H1 (cell line): ENCODE results near the gene PDXP. TPM values are rescaled to one million over a fixed set of nuclear protein-coding genes. Genes with fewer than 3 reads are reported as not detected.

Source experiments
- CTCF ChIA-PET: fragments of 300-600 bp; sonication (Branson Sonifier 250); formaldehyde crosslinking; loops from one replicate; lab custom pipeline; 2021; ENCODE audit not compliant: partially characterized antibody; lab: Charles Lee
- POLR2A ChIA-PET: fragments of 300-600 bp; sonication (Branson Sonifier 250); formaldehyde crosslinking; loops from one replicate; lab custom pipeline; 2021; ENCODE audit warnings: inconsistent platforms; ENCODE audit not compliant: partially characterized antibody; lab: Charles Lee
- DNase-seq, 2 experiments: peaks; one replicate each; pipeline versions ENCODE4 v3.0.0 to v3.0.0-alpha.2; 2010 to 2022; ENCODE audit warnings: low spot score in 2 of 2, low read depth in 1 of 2, mixed read lengths in 1 of 2
- FAIRE-seq: peaks from 2 replicates; lab custom pipeline; 2011; peaks lifted over from hg19 to GRCh38; lab: Jason Lieb, UNC
- H2AFZ ChIP-seq: 2 replicates; pipeline ENCODE4 v1.8.1; 2012; ENCODE audit warnings: low read length, inconsistent platforms
- H2AK5ac ChIP-seq: 2 replicates; pipeline ENCODE4 v1.6.1; 2013; ENCODE audit warnings: low read depth, low read length
- H2BK120ac ChIP-seq: replicated peaks from 2 replicates; pipeline ENCODE3; 2013; ENCODE audit warnings: low read depth, low read length, inconsistent platforms
- H2BK12ac ChIP-seq: 2 replicates; pipeline ENCODE4 v1.6.1; 2013; ENCODE audit warnings: low read depth, low read length
- H2BK15ac ChIP-seq: 2 replicates; pipeline ENCODE4 v1.6.1; 2013; ENCODE audit warnings: low read length
- H2BK20ac ChIP-seq: 2 replicates; pipeline ENCODE4 v1.6.1; 2013; ENCODE audit warnings: low read length
- H2BK5ac ChIP-seq: 2 replicates; pipeline ENCODE4 v1.6.1; 2013; ENCODE audit warnings: low read depth, low read length
- H3K14ac ChIP-seq: 2 replicates; pipeline ENCODE4 v1.6.1; 2013; ENCODE audit warnings: inconsistent platforms; ENCODE audit not compliant: insufficient read length
- H3K18ac ChIP-seq: 2 replicates; pipeline ENCODE4 v1.6.1; 2013; ENCODE audit warnings: low read length; ENCODE audit errors: extremely low read depth
- H3K23ac ChIP-seq: 2 replicates; pipeline ENCODE4 v1.6.1; 2013; ENCODE audit warnings: inconsistent platforms; ENCODE audit not compliant: insufficient read length
- H3K23me2 ChIP-seq: 2 replicates; pipeline ENCODE4 v1.6.1; 2013; ENCODE audit warnings: low read depth, low read length
- H3K27ac ChIP-seq: 2 replicates; pipeline ENCODE4 v1.6.1; 2011; ENCODE audit warnings: low read depth, low read length, inconsistent platforms
- H3K27me3 ChIP-seq, 4 experiments: replicated peaks in 1 of 4; 1 replicate in 1 of 4; 2 replicates in 3 of 4; pipeline versions ENCODE4 v1.6.1 to v1.8.1; 2011 to 2013; ENCODE audit warnings: low read length in 3 of 4, mild to moderate bottlenecking in 3 of 4, inconsistent platforms in 2 of 4, mixed read lengths in 2 of 4, moderate library complexity in 1 of 4; ENCODE audit not compliant: control insufficient read depth in 3 of 4, insufficient read depth in 3 of 4; ENCODE audit errors: extremely low read depth in 1 of 4
- H3K36me3 ChIP-seq, 4 experiments: 2 replicates each; pipeline versions ENCODE4 v1.6.1 to v1.8.1; 2011 to 2013; ENCODE audit warnings: mild to moderate bottlenecking in 4 of 4, low read length in 3 of 4, moderate library complexity in 2 of 4, control low read depth in 1 of 4, inconsistent platforms in 1 of 4; ENCODE audit not compliant: insufficient read depth in 4 of 4, control insufficient read depth in 2 of 4
- H3K4ac ChIP-seq: replicated peaks from 2 replicates; pipeline ENCODE3; 2013; ENCODE audit warnings: low read length, low read depth, mixed read lengths, inconsistent platforms; ENCODE audit not compliant: insufficient read length
- H3K4me1 ChIP-seq, 4 experiments: replicated peaks in 1 of 4; 1 replicate in 1 of 4; 2 replicates in 3 of 4; pipeline versions ENCODE4 v1.6.1 to v1.8.1; 2011 to 2013; ENCODE audit warnings: low read length in 3 of 4, inconsistent platforms in 2 of 4, mixed read lengths in 1 of 4; ENCODE audit not compliant: insufficient read depth in 4 of 4, control insufficient read depth in 3 of 4
- H3K4me2 ChIP-seq, 2 experiments: 2 replicates each; pipeline versions ENCODE4 v1.6.1 to v1.8.1; 2011 to 2013; ENCODE audit warnings: low read depth in 2 of 2, low read length in 2 of 2, control low read depth in 1 of 2, inconsistent platforms in 1 of 2, mild to moderate bottlenecking in 1 of 2; ENCODE audit not compliant: insufficient read depth in 1 of 2
- H3K4me3 ChIP-seq, 4 experiments: fragments of 200-600, 300-600 bp in 1 of 4; sonication (generic), shearing (Covaris generic), sonication (Bioruptor Twin) in 1 of 4; 2 replicates each; pipeline versions ENCODE4 v1.5.1 to v1.8.1; 2011 to 2016; ENCODE audit warnings: low read length in 4 of 4, low read depth in 3 of 4, control low read depth in 2 of 4, inconsistent platforms in 2 of 4, mild to moderate bottlenecking in 2 of 4, mixed read lengths in 1 of 4, moderate library complexity in 1 of 4; ENCODE audit not compliant: insufficient read depth in 2 of 4; ENCODE audit errors: extremely low read depth in 1 of 4
- H3K56ac ChIP-seq: replicated peaks from 2 replicates; pipeline ENCODE3; 2013; ENCODE audit warnings: low read depth, mild to moderate bottlenecking, mixed read lengths, low read length, inconsistent platforms; ENCODE audit not compliant: insufficient read length
- H3K79me1 ChIP-seq: 2 replicates; pipeline ENCODE4 v1.6.1; 2013; ENCODE audit warnings: low read depth, low read length, control low read depth
- H3K79me2 ChIP-seq, 2 experiments: 2 replicates each; pipeline versions ENCODE4 v1.6.1 to v1.8.1; 2012 to 2013; ENCODE audit warnings: low read length in 2 of 2, mild to moderate bottlenecking in 2 of 2, inconsistent platforms in 1 of 2; ENCODE audit not compliant: insufficient read depth in 2 of 2, control insufficient read depth in 1 of 2
- H3K9ac ChIP-seq, 4 experiments: replicated peaks in 1 of 4; 1 replicate in 1 of 4; 2 replicates in 3 of 4; pipeline versions ENCODE4 v1.6.1 to v1.8.1; 2011 to 2013; ENCODE audit warnings: low read depth in 3 of 4, low read length in 3 of 4, control low read depth in 2 of 4, mild to moderate bottlenecking in 2 of 4, moderate library complexity in 2 of 4, inconsistent platforms in 1 of 4; ENCODE audit errors: extremely low read depth in 1 of 4
- H3K9me3 ChIP-seq, 2 experiments: 2 replicates each; pipeline versions ENCODE4 v1.6.1 to v1.8.1; 2012 to 2013; ENCODE audit warnings: mild to moderate bottlenecking in 2 of 2, moderate library complexity in 2 of 2, control low read depth in 1 of 2, inconsistent platforms in 1 of 2, low read depth in 1 of 2, low read length in 1 of 2, mixed read lengths in 1 of 2; ENCODE audit not compliant: insufficient read depth in 2 of 2
- H4K20me1 ChIP-seq, 2 experiments: replicated peaks in 1 of 2; 2 replicates each; pipeline versions ENCODE3 to v1.8.1; 2011 to 2013; ENCODE audit warnings: inconsistent platforms in 2 of 2, low read length in 2 of 2, mild to moderate bottlenecking in 1 of 2; ENCODE audit not compliant: insufficient read depth in 2 of 2, control insufficient read depth in 1 of 2
- H4K5ac ChIP-seq: 2 replicates; pipeline ENCODE4 v1.6.1; 2013; ENCODE audit warnings: low read length, low read depth, mixed read lengths, inconsistent platforms; ENCODE audit not compliant: insufficient read length
- H4K8ac ChIP-seq: 2 replicates; pipeline ENCODE4 v1.8.0; 2013; ENCODE audit warnings: mild to moderate bottlenecking, moderate library complexity, low read length, inconsistent platforms; ENCODE audit not compliant: insufficient read depth; ENCODE audit errors: extremely low read depth
- H4K91ac ChIP-seq: replicated peaks from 2 replicates; pipeline ENCODE3; 2013; ENCODE audit warnings: low read length, mixed read lengths, inconsistent platforms; ENCODE audit not compliant: insufficient read length
- BRCA1 ChIP-seq: IDR thresholded peaks from 2 replicates; pipeline ENCODE4 v1.6.1; 2012; ENCODE audit warnings: low read depth, low read length, improper control_type of control experiment
- CREB1 ChIP-seq: IDR thresholded peaks from 2 replicates; pipeline ENCODE4 v1.6.1; 2012; ENCODE audit warnings: inconsistent platforms
- CTCF ChIP-seq, 3 experiments: IDR thresholded peaks; 1 replicate in 2 of 3; 2 replicates in 1 of 3; pipeline versions ENCODE4 v1.5.1 to v1.6.1; 2011; ENCODE audit warnings: low read length in 3 of 3, mild to moderate bottlenecking in 3 of 3, inconsistent platforms in 2 of 3, low read depth in 1 of 3, moderate library complexity in 1 of 3; ENCODE audit not compliant: insufficient read depth in 1 of 3; ENCODE audit errors: control extremely low read depth in 1 of 3
- EGR1 ChIP-seq: IDR thresholded peaks from 2 replicates; pipeline ENCODE4 v1.6.1; 2011; ENCODE audit warnings: low read depth, low read length, borderline replicate concordance
- KDM4A ChIP-seq: IDR thresholded peaks from one replicate; pipeline ENCODE4 v1.7.1; 2012; ENCODE audit warnings: low read depth, mild to moderate bottlenecking, moderate library complexity, low read length, inconsistent platforms; ENCODE audit not compliant: severe bottlenecking
- SP2 ChIP-seq: IDR thresholded peaks from 2 replicates; pipeline ENCODE4 v1.6.1; 2012; ENCODE audit warnings: mild to moderate bottlenecking, low read length, inconsistent platforms
- USF2 ChIP-seq: IDR thresholded peaks from 2 replicates; pipeline ENCODE4 v1.6.1; 2011; ENCODE audit warnings: low read length, improper control_type of control experiment
- WGBS, 2 experiments: shearing (Covaris generic) in 1 of 2; methylation state at CpG; one replicate each; pipeline versions ENCODE4 v1.1.6 to v1.1.7; 2013 to 2015; ENCODE audit warnings: low lambda C conversion rate in 2 of 2, mixed read lengths in 2 of 2, inconsistent platforms in 1 of 2, low coverage in 1 of 2, missing lambda C conversion rate in 1 of 2; ENCODE audit not compliant: insufficient replicate concordance in 2 of 2, insufficient coverage in 1 of 2, insufficient read length in 1 of 2; ENCODE audit errors: extremely low coverage in 1 of 2, missing lambda C conversion rate in 1 of 2; 5-methylcytosine and 5-hydroxymethylcytosine counted together
- polyA plus RNA-seq, 7 experiments: library from polyadenylated mRNA; depleted of rRNA in 3 of 7; stranded (reverse) in 5 of 7; unstranded in 2 of 7; fragments of >200 nt in 5 of 7; fragments of 200-250 nt in 2 of 7; gene quantifications; 1 replicate in 5 of 7; 2 replicates in 1 of 7; 4 replicates in 1 of 7; pipeline versions ENCODE4 v1.2.1 to v1.2.3, GENCODE V29; 2011 to 2013; ENCODE audit warnings: missing spikeins in 2 of 7, mixed read lengths in 2 of 7
- total RNA-seq: library from RNA; stranded (reverse); fragmentation: NEBNext Ultra II Directional; extraction: Animal tissue kit (Norgen Biotek cat#: 25700); gene quantifications from 2 replicates; pipeline ENCODE4 v1.2.1, GENCODE V29; 2021

The PDXP gene
- total and polyA plus RNA-seq, 2 of the 8 experiments (the other 6 are each of a cell fraction or from before 2014, with no cell fraction given), result 36.6 to 67.7 TPM

GRCh38 chr22:37680191-37680851 lies 21.8 kb downstream of the PDXP start:
- Histone ChIP-seq H2BK12ac (no peak overlapping the region), H2BK5ac (no peak overlapping the region), H3K14ac (no peak overlapping the region), H4K20me1 (peaks cover 0 to 2% of the 10 kb centered on the region in 2 experiments), H3K27ac (no peak overlapping the region), H3K27me3 (peaks cover 0 to 2% (median 0%) of the 10 kb centered on the region in 4 experiments; a peak in 1 of 7 replicates), H3K9ac (no peak overlapping the region), H3K23me2 (peaks cover 2% of the 10 kb centered on the region; the same call in 1 of the 2 replicates), H3K4me1 (peaks cover 0 to 10% (median 8%) of the 10 kb centered on the region in 4 experiments; a peak in 6 of 7 replicates), H3K56ac (no peak overlapping the region), H3K79me1 (no peaks in the 10 kb centered on the region), H2AK5ac (no peak overlapping the region), H3K36me3 (no peaks in the 10 kb centered on the region), H3K4ac (no peak overlapping the region), H4K5ac (no peak overlapping the region), H2BK120ac (no peak overlapping the region), H4K91ac (no peak overlapping the region), H3K18ac (no peak overlapping the region), H3K79me2 (no peaks in the 10 kb centered on the region), H2BK20ac (no peak overlapping the region), H3K4me2 (no peak overlapping the region), H3K23ac (no peak overlapping the region), H3K4me3 (no peak overlapping the region), H2AFZ (no peak overlapping the region), H3K9me3 (no peaks in the 10 kb centered on the region), H4K8ac (no peak overlapping the region), H2BK15ac (no peak overlapping the region)
- DNase-seq (no peak), FAIRE-seq (no peak)
- WGBS, 2 experiments, result 92% methylated on average over 7 of the region's 7 CpGs; no CpG with 5 or more reads in 1 of the 2 experiments
- ChIA-PET CTCF (interaction anchor here (0.8 to 16.3 kb wide), 15 partner anchors 9 to 273 kb away, joined by 3 to 261 read pairs (median 6); partner anchors contain the start of genes C22orf23, PDXP, POLR2F and SH3BP1), POLR2A (interaction anchor here (1.2 to 5.4 kb wide), 7 partner anchors 8 to 44 kb away, joined by 3 to 37 read pairs (median 6); partner anchors contain the start of gene PDXP)
- TF ChIP-seq CTCF (IDR thresholded peaks at IDR 0.05; ENCODE audit: control extremely low read depth in 1 of 3, insufficient read depth in 1 of 3, low read depth in 1 of 3, low read length in 3 of 3) (no peak), KDM4A (no peak), EGR1 (no peak), SP2 (no peak), USF2 (no peak), BRCA1 (no peak), CREB1 (no peak)
